ENCODE results near the gene MLLT11. TPM values are rescaled to one million over a fixed set of nuclear protein-coding genes. Genes with fewer than 3 reads are reported as not detected.

MLLT11 gene
- total RNA-seq, 2 donors from 2014 or later, result 16.5 to 19.2 TPM

DNA sequence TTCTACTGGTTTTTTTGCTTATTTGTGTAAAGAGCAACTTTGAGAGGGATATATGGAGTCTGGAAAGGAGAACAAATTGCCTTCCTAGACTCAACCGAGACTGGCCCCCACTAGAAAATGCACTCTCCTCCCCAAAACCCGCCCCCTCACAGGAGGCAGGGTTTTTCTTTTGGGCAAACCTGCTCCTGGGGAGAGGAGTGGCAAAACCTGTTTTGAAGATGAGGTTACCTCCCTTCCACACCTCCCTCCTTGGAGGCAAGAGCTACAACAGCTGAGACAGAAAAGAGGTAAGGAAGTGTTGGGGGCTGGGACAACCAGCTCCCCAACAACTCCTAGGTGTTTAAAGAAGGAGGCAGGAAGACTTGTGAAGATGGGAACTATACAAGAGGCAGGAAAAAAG is 23.8 kb upstream of the MLLT11 start, which contains the start of gene BNIPL:
BNIPL (plus strand) TSS at position 231 of the 400 bp plus-strand sequence; CDS start at position 371, 140 bp downstream.
- Histone ChIP-seq H3K27ac (ENCODE audit: low read depth, low read length) (no peak within 1 kb of the TSS), H3K4me3 (ENCODE audit: low read length) (no peak within 1 kb of the TSS), H3K9ac (ENCODE audit: extremely low read depth, low read length, poor library complexity, severe bottlenecking) (no peak within 1 kb of the TSS), H3K4me1 (ENCODE audit: control insufficient read depth, insufficient read depth, low read length) (no peaks in the 10 kb centered on the region), H3K36me3 (ENCODE audit: control insufficient read depth, insufficient read depth, low read length) (peaks cover 7% of the 10 kb centered on the region), H3K9me3 (ENCODE audit: control insufficient read depth, low read length) (no peaks in the 10 kb centered on the region), H3K27me3 (ENCODE audit: control insufficient read depth, insufficient read depth, low read length, poor library complexity, severe bottlenecking) (no peaks in the 10 kb centered on the region)
- 0% methylated on average over 1 of the region's 2 CpGs; no CpG with 5 or more reads in 1 of the 2 experiments for WGBS, 2 experiments (ENCODE audit: insufficient coverage in 1 of 2, insufficient read length in 1 of 2)
- Mint-ChIP-seq H3K27ac (no peak within 1 kb of the TSS), H3K9me3 (no peaks in the 10 kb centered on the region), H3K36me3 (ENCODE audit: low read depth) (peaks cover 26% of the 10 kb centered on the region), H3K4me1 (peaks cover 4% of the 10 kb centered on the region), H3K4me3 (no peak within 1 kb of the TSS), H3K27me3 (ENCODE audit: insufficient read depth) (no peaks in the 10 kb centered on the region)
- TF ChIP-seq, protein P1, sequence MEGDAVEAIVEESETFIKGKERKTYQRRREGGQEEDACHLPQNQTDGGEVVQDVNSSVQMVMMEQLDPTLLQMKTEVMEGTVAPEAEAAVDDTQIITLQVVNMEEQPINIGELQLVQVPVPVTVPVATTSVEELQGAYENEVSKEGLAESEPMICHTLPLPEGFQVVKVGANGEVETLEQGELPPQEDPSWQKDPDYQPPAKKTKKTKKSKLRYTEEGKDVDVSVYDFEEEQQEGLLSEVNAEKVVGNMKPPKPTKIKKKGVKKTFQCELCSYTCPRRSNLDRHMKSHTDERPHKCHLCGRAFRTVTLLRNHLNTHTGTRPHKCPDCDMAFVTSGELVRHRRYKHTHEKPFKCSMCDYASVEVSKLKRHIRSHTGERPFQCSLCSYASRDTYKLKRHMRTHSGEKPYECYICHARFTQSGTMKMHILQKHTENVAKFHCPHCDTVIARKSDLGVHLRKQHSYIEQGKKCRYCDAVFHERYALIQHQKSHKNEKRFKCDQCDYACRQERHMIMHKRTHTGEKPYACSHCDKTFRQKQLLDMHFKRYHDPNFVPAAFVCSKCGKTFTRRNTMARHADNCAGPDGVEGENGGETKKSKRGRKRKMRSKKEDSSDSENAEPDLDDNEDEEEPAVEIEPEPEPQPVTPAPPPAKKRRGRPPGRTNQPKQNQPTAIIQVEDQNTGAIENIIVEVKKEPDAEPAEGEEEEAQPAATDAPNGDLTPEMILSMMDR (conservative IDR thresholded peaks at IDR 0.05), result no peak
- no peak for DNase-seq

GRCh38 chr1:151037032-151037431 is 23.2 kb upstream of the MLLT11 start:
- Mint-ChIP-seq H3K27me3 (ENCODE audit: insufficient read depth) (no peaks in the 10 kb centered on the region), H3K27ac (no peak overlapping the region), H3K4me3 (no peak overlapping the region), H3K4me1 (peaks cover 4% of the 10 kb centered on the region), H3K36me3 (ENCODE audit: low read depth) (peaks cover 23% of the 10 kb centered on the region), H3K9me3 (no peaks in the 10 kb centered on the region)
- H3K36me3 ChIP-seq (ENCODE audit: control insufficient read depth, insufficient read depth, low read length), result peaks cover 7% of the 10 kb centered on the region
- H3K4me3 ChIP-seq (ENCODE audit: low read length), result no peak overlapping the region
- no peak overlapping the region for H3K9ac ChIP-seq (ENCODE audit: extremely low read depth, low read length, poor library complexity, severe bottlenecking)
- no peaks in the 10 kb centered on the region for H3K4me1 ChIP-seq (ENCODE audit: control insufficient read depth, insufficient read depth, low read length)
- H3K9me3 ChIP-seq (ENCODE audit: control insufficient read depth, low read length), result no peaks in the 10 kb centered on the region
- DNase-seq, result no peak
- 92 to 96% methylated on average over 3 to 6 of the region's 6 CpGs for WGBS, 2 experiments (ENCODE audit: insufficient coverage in 1 of 2, insufficient read length in 1 of 2)
- TF ChIP-seq, protein P1 (conservative IDR thresholded peaks at IDR 0.05), result no peak
- no peaks in the 10 kb centered on the region for H3K27me3 ChIP-seq (ENCODE audit: control insufficient read depth, insufficient read depth, low read length, poor library complexity, severe bottlenecking)
- no peak overlapping the region for H3K27ac ChIP-seq (ENCODE audit: low read depth, low read length)

DNA sequence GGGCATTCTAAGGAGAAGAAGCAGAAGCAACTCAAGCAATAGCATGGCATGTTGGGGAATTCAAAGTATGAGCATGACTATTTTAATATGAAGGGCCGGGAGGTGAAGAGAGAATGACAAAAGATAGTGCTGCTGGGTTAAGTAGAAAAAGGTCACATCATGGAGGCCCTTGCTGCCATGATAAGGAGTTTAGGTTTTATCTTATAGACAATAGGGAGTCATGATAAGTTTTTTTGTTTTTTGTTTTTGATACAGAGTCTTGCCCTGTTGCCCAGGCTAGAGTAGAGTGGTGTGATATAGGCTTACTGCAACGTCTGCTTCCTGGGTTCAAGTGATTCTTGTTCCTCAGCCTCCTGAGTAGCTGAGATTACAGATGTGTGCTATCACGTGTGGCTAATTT is 20.7 kb upstream of the MLLT11 start:
- Mint-ChIP-seq H3K27ac (no peak overlapping the region), H3K4me3 (no peak overlapping the region), H3K9me3 (no peaks in the 10 kb centered on the region), H3K4me1 (peaks cover 4% of the 10 kb centered on the region), H3K27me3 (ENCODE audit: insufficient read depth) (no peaks in the 10 kb centered on the region), H3K36me3 (ENCODE audit: low read depth) (peaks cover 8% of the 10 kb centered on the region)
- H3K4me1 ChIP-seq (ENCODE audit: control insufficient read depth, insufficient read depth, low read length), result no peaks in the 10 kb centered on the region
- DNase-seq, result no peak
- no peak overlapping the region for H3K27ac ChIP-seq (ENCODE audit: low read depth, low read length)
- TF ChIP-seq, protein P1 (conservative IDR thresholded peaks at IDR 0.05), result no peak
- no peaks in the 10 kb centered on the region for H3K27me3 ChIP-seq (ENCODE audit: control insufficient read depth, insufficient read depth, low read length, poor library complexity, severe bottlenecking)
- H3K36me3 ChIP-seq (ENCODE audit: control insufficient read depth, insufficient read depth, low read length), result no peaks in the 10 kb centered on the region
- no peak overlapping the region for H3K4me3 ChIP-seq (ENCODE audit: low read length)
- 82 to 92% methylated on average over 1 to 3 of the region's 3 CpGs for WGBS, 2 experiments (ENCODE audit: insufficient coverage in 1 of 2, insufficient read length in 1 of 2)
- no peaks in the 10 kb centered on the region for H3K9me3 ChIP-seq (ENCODE audit: control insufficient read depth, low read length)
- no peak overlapping the region for H3K9ac ChIP-seq (ENCODE audit: extremely low read depth, low read length, poor library complexity, severe bottlenecking)

All from endodermal cell (in vitro differentiated cells).